Measurements from ENCODE around the gene KRTAP29-1. TPM values are rescaled to one million over a fixed set of nuclear protein-coding genes. Genes with fewer than 3 reads are reported as not detected.

KRTAP29-1 gene
- total RNA-seq, 1 donor from 2014 or later = not detected

GRCh38 chr17:41315204-41315794 lies 12.6 kb upstream of the KRTAP29-1 start, which contains the start of gene KRTAP17-1:
Gene KRTAP17-1 (minus strand): TSS chr17:41315710. CDS start chr17:41315650, 60 bp downstream.
- Mint-ChIP-seq H3K27ac (ENCODE audit: unreplicated experiment) (no peak within 1 kb of the TSS), H3K4me1 (ENCODE audit: unreplicated experiment) (no peaks in the 10 kb centered on the region), H3K36me3 (ENCODE audit: low read depth, unreplicated experiment) (no peaks in the 10 kb centered on the region), H3K9me3 (ENCODE audit: unreplicated experiment) (no peaks in the 10 kb centered on the region), H3K27me3 (ENCODE audit: unreplicated experiment) (no peaks in the 10 kb centered on the region), H3K4me3 (ENCODE audit: unreplicated experiment) (no peak within 1 kb of the TSS)
- TF ChIP-seq CTCF (IDR thresholded peaks at IDR 0.05; ENCODE audit: unreplicated experiment) = no peak
- no peak for DNase-seq (ENCODE audit: low spot score)

GRCh38 chr17:41311111-41311510 lies 8.5 kb upstream of the KRTAP29-1 start:
- no peak for TF ChIP-seq CTCF (IDR thresholded peaks at IDR 0.05; ENCODE audit: unreplicated experiment)
- Mint-ChIP-seq H3K4me3 (ENCODE audit: unreplicated experiment) (no peak overlapping the region), H3K4me1 (ENCODE audit: unreplicated experiment) (peaks cover 15% of the 10 kb centered on the region), H3K27ac (ENCODE audit: unreplicated experiment) (no peak overlapping the region), H3K36me3 (ENCODE audit: low read depth, unreplicated experiment) (peaks cover 6% of the 10 kb centered on the region), H3K27me3 (ENCODE audit: unreplicated experiment) (peaks cover 8% of the 10 kb centered on the region), H3K9me3 (ENCODE audit: unreplicated experiment) (no peaks in the 10 kb centered on the region)
- no peak for DNase-seq (ENCODE audit: low spot score)

GRCh38 chr17:41308918-41309359 lies 6.3 kb upstream of the KRTAP29-1 start, which contains the start of gene KRTAP16-1:
Gene KRTAP16-1 (minus strand): TSS chr17:41309309. CDS start chr17:41309253, 56 bp downstream.
- H3K27me3 Mint-ChIP-seq (ENCODE audit: unreplicated experiment) = peaks cover 8% of the 10 kb centered on the region
- no peak within 1 kb of the TSS for H3K27ac Mint-ChIP-seq (ENCODE audit: unreplicated experiment)
- H3K36me3 Mint-ChIP-seq (ENCODE audit: low read depth, unreplicated experiment) = peaks cover 6% of the 10 kb centered on the region
- H3K9me3 Mint-ChIP-seq (ENCODE audit: unreplicated experiment) = no peaks in the 10 kb centered on the region
- no peak for TF ChIP-seq CTCF (IDR thresholded peaks at IDR 0.05; ENCODE audit: unreplicated experiment)
- DNase-seq (ENCODE audit: low spot score) = no peak
- H3K4me1 Mint-ChIP-seq (ENCODE audit: unreplicated experiment) = peaks cover 15% of the 10 kb centered on the region
- no peak within 1 kb of the TSS for H3K4me3 Mint-ChIP-seq (ENCODE audit: unreplicated experiment)

GRCh38 chr17:41308251-41308917 lies 5.7 kb upstream of the KRTAP29-1 start:
- H3K36me3 Mint-ChIP-seq (ENCODE audit: low read depth, unreplicated experiment) = peaks cover 6% of the 10 kb centered on the region
- H3K27me3 Mint-ChIP-seq (ENCODE audit: unreplicated experiment) = peaks cover 8% of the 10 kb centered on the region
- H3K4me1 Mint-ChIP-seq (ENCODE audit: unreplicated experiment) = peaks cover 15% of the 10 kb centered on the region
- no peak for DNase-seq (ENCODE audit: low spot score)
- no peak overlapping the region for H3K27ac Mint-ChIP-seq (ENCODE audit: unreplicated experiment)
- TF ChIP-seq CTCF (IDR thresholded peaks at IDR 0.05; ENCODE audit: unreplicated experiment) = no peak
- H3K4me3 Mint-ChIP-seq (ENCODE audit: unreplicated experiment) = no peak overlapping the region
- no peaks in the 10 kb centered on the region for H3K9me3 Mint-ChIP-seq (ENCODE audit: unreplicated experiment)

GRCh38 chr17:41307647-41308046 lies 5.0 kb upstream of the KRTAP29-1 start:
- no peak overlapping the region for H3K27ac Mint-ChIP-seq (ENCODE audit: unreplicated experiment)
- H3K9me3 Mint-ChIP-seq (ENCODE audit: unreplicated experiment) = no peaks in the 10 kb centered on the region
- TF ChIP-seq CTCF (IDR thresholded peaks at IDR 0.05; ENCODE audit: unreplicated experiment) = no peak

More at GRCh38 chr17:41307647-41308046, 5.0 kb upstream of the KRTAP29-1 start:
- Mint-ChIP-seq H3K4me1 (ENCODE audit: unreplicated experiment) (peaks cover 15% of the 10 kb centered on the region), H3K27me3 (ENCODE audit: unreplicated experiment) (peaks cover 8% of the 10 kb centered on the region), H3K4me3 (ENCODE audit: unreplicated experiment) (no peak overlapping the region), H3K36me3 (ENCODE audit: low read depth, unreplicated experiment) (peaks cover 6% of the 10 kb centered on the region)
- no peak for DNase-seq (ENCODE audit: low spot score)
